ENCODE data around the gene ACP7.

GRCh38 chr19:39135701-39136100 is 51.5 kb downstream of the ACP7 start:
- no peak for TF ChIP-seq CTCF (IDR thresholded peaks at IDR 0.05)
- no peak for TF ChIP-seq POLR2A (IDR thresholded peaks at IDR 0.05)
